ENCODE measurements around the gene LRRTM2. TPM values are rescaled to one million over a fixed set of nuclear protein-coding genes. Genes with fewer than 3 reads are reported as not detected.

The LRRTM2 gene
- total and polyA plus RNA-seq, 7 donors = 0.16 to 1.1 (median 0.32) TPM; not detected in 2

- Histone ChIP-seq H3K27me3 (no peaks in the 10 kb centered on the region), H3K9me3 (no peaks in the 10 kb centered on the region), H3K27ac (no peak overlapping the region), H3K4me1 (no peaks in the 10 kb centered on the region), H3K36me3 (peaks cover 0 to 39% (median 0%) of the 10 kb centered on the region in 4 donors), H3K4me3 (no peak overlapping the region)
- TF ChIP-seq POLR2A (IDR thresholded peaks at IDR 0.05) (no peak), CTCF (IDR thresholded peaks at IDR 0.05) (no peak), EP300 (IDR thresholded peaks at IDR 0.05) (no peak), POLR2AphosphoS5 (IDR thresholded peaks at IDR 0.05) (no peak)
- WGBS, 2 donors = 96% methylated on average over 3 of the region's 3 CpGs
- intact Hi-C loops (cut with DNase I) = no loop called here
- no peak for DNase-seq
Measured at GRCh38 chr5:138914338-138914737, 39.2 kb upstream of the LRRTM2 start.

DNA sequence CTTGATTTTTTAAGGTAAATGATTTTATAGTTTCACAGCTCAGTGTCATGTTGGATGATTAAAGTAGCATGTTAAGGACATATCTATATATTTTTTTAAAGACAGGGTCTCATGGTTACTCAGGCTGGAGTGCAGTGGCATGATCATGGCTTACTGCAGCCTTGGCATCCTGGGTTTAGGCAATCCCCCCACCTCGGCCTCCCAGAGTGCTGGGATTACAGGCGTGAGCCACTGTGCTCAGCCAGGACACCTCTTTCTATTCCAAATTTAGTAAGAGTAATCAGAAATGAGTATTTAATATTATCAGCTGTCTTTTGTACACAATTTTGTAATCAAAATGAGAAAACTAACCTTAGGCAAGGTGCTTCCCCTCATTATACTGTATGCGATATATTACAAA lies 38.6 kb upstream of the LRRTM2 start:
- intact Hi-C loops (cut with DNase I) = no loop called here
- WGBS, 2 donors = 95 to 98% methylated on average over 3 of the region's 3 CpGs
- Histone ChIP-seq H3K9me3 (no peaks in the 10 kb centered on the region), H3K27me3 (no peaks in the 10 kb centered on the region), H3K4me3 (no peak overlapping the region), H3K27ac (no peak overlapping the region), H3K36me3 (peaks cover 0 to 35% (median 0%) of the 10 kb centered on the region in 4 donors), H3K4me1 (no peaks in the 10 kb centered on the region)
- TF ChIP-seq CTCF (IDR thresholded peaks at IDR 0.05) = no peak
- no peak for TF ChIP-seq POLR2A (IDR thresholded peaks at IDR 0.05)
- no peak for TF ChIP-seq POLR2AphosphoS5 (IDR thresholded peaks at IDR 0.05)
- TF ChIP-seq EP300 (IDR thresholded peaks at IDR 0.05) = no peak
- no peak for DNase-seq

- no peak overlapping the region for H3K27ac ChIP-seq
- no peak for DNase-seq
- H3K27me3 ChIP-seq = no peaks in the 10 kb centered on the region
- no peak overlapping the region for H3K4me3 ChIP-seq
- H3K36me3 ChIP-seq = peaks cover 0 to 21% (median 0%) of the 10 kb centered on the region in 4 donors
- no peaks in the 10 kb centered on the region for H3K4me1 ChIP-seq
- intact Hi-C loops (cut with DNase I) = no loop called here
- H3K9me3 ChIP-seq = no peaks in the 10 kb centered on the region
- WGBS, 2 donors = 84 to 95% methylated on average over 4 of the region's 4 CpGs
- TF ChIP-seq POLR2A (IDR thresholded peaks at IDR 0.05) (no peak), EP300 (IDR thresholded peaks at IDR 0.05) (no peak), POLR2AphosphoS5 (IDR thresholded peaks at IDR 0.05) (no peak), CTCF (IDR thresholded peaks at IDR 0.05) (no peak)
Measured at GRCh38 chr5:138912093-138912492, 37.0 kb upstream of the LRRTM2 start.

GRCh38 chr5:138911441-138911840 lies 36.3 kb upstream of the LRRTM2 start:
- no peaks in the 10 kb centered on the region for H3K4me1 ChIP-seq
- no peak for TF ChIP-seq POLR2A (IDR thresholded peaks at IDR 0.05)
- TF ChIP-seq EP300 (IDR thresholded peaks at IDR 0.05) = no peak
- TF ChIP-seq POLR2AphosphoS5 (IDR thresholded peaks at IDR 0.05) = no peak
- TF ChIP-seq CTCF (IDR thresholded peaks at IDR 0.05) = no peak
- no peak for DNase-seq
- intact Hi-C loops (cut with DNase I) = no loop called here
- H3K4me3 ChIP-seq = no peak overlapping the region
- H3K9me3 ChIP-seq = no peaks in the 10 kb centered on the region
- peaks cover 0 to 23% (median 0%) of the 10 kb centered on the region in 4 donors for H3K36me3 ChIP-seq
- no peaks in the 10 kb centered on the region for H3K27me3 ChIP-seq
- H3K27ac ChIP-seq = no peak overlapping the region

GRCh38 chr5:138910546-138911185 lies 35.5 kb upstream of the LRRTM2 start:
- TF ChIP-seq POLR2AphosphoS5 (IDR thresholded peaks at IDR 0.05) (no peak), POLR2A (IDR thresholded peaks at IDR 0.05) (no peak), CTCF (IDR thresholded peaks at IDR 0.05) (no peak), EP300 (IDR thresholded peaks at IDR 0.05) (no peak)
- 87 to 91% methylated on average over 7 of the region's 7 CpGs for WGBS, 2 donors
- intact Hi-C loops (cut with DNase I) = no loop called here

More at GRCh38 chr5:138910546-138911185, 35.5 kb upstream of the LRRTM2 start:
- H3K4me3 ChIP-seq = no peak overlapping the region
- no peaks in the 10 kb centered on the region for H3K9me3 ChIP-seq
- H3K27ac ChIP-seq = no peak overlapping the region
- H3K4me1 ChIP-seq = peaks cover 0 to 3% (median 0%) of the 10 kb centered on the region in 4 donors
- H3K27me3 ChIP-seq = no peaks in the 10 kb centered on the region
- H3K36me3 ChIP-seq = peaks cover 0 to 31% (median 0%) of the 10 kb centered on the region in 4 donors
- DNase-seq = no peak

All from sigmoid colon (tissue), 7 donors.